HEK293 (cell line): ENCODE measurements around the gene RPS19BP1.

Experiments used
- CTCF ChIP-seq: fragments of 450-650 bp; formaldehyde crosslinking; IDR thresholded peaks from 2 replicates; pipeline ENCODE4 v1.5.1; 2016; ENCODE audit warnings: missing biosample characterization, missing genetic modification characterization
- GLI2 ChIP-seq: fragments of 450-650 bp; formaldehyde crosslinking; IDR thresholded peaks from 2 replicates; pipeline ENCODE4; 2017; ENCODE audit warnings: missing biosample characterization, missing genetic modification characterization, low read depth, borderline replicate concordance
- KLF9 ChIP-seq: fragments of 450-650 bp; formaldehyde crosslinking; IDR thresholded peaks from 2 replicates; pipeline ENCODE4 v1.5.1; 2016; ENCODE audit warnings: missing biosample characterization, missing genetic modification characterization, low read depth
- TSHZ1 ChIP-seq: fragments of 450-650 bp; formaldehyde crosslinking; IDR thresholded peaks from 2 replicates; pipeline ENCODE4 v1.5.1; 2016; ENCODE audit warnings: missing biosample characterization, missing genetic modification characterization, borderline replicate concordance
- ZFP41 ChIP-seq: fragments of 450-650 bp; formaldehyde crosslinking; IDR thresholded peaks from 2 replicates; pipeline ENCODE4 v1.5.1; 2016; ENCODE audit warnings: missing biosample characterization, missing genetic modification characterization, borderline replicate concordance
- ZNF10 ChIP-seq: fragments of 450-650 bp; formaldehyde crosslinking; IDR thresholded peaks from 2 replicates; pipeline ENCODE4 v1.5.1; 2017; ENCODE audit warnings: missing biosample characterization, missing genetic modification characterization
- ZNF391 ChIP-seq: fragments of 450-650 bp; formaldehyde crosslinking; IDR thresholded peaks from 2 replicates; pipeline ENCODE4 v1.5.1; 2016; ENCODE audit warnings: low read depth, missing biosample characterization, missing genetic modification characterization, borderline replicate concordance
- ZNF701 ChIP-seq: fragments of 450-650 bp; formaldehyde crosslinking; IDR thresholded peaks from 2 replicates; pipeline ENCODE4 v1.5.1; 2016; ENCODE audit warnings: missing biosample characterization, missing genetic modification characterization
- TF ChIP-seq, protein P1 (sequence below): fragments of 450-650 bp; formaldehyde crosslinking; IDR thresholded peaks from 2 replicates; pipeline ENCODE4 v1.5.1; 2016; ENCODE audit warnings: missing biosample characterization, missing genetic modification characterization

DNA sequence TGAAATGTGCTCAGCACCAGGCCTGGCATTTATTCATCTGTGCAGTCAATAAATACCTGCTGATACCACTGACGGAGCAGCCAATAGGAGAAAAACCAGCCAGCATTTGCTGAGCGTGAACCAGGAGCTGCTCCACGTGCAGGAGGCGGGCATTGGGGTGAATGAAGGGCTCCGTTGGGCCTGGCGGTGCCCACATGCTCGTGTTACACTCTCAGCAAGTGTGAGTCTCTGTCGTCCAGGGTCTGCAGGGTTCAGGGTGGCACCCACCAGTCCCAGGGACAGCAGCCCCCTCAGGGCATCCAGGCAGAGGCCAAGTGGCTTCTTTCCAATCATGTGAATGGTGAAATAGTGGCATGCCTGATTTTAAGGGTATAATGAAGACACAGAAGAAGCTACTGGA lies 4.2 kb upstream of the RPS19BP1 start:
- TF ChIP-seq CTCF (tag by site-specific recombination) (no peak), KLF9 (tag by site-specific recombination) (no peak), TSHZ1 (tag by site-specific recombination) (no peak), ZNF10 (no peak), ZNF391 (no peak), ZFP41 (tag by site-specific recombination) (no peak), GLI2 (no peak), ZNF701 (no peak)
- TF ChIP-seq, protein P1, sequence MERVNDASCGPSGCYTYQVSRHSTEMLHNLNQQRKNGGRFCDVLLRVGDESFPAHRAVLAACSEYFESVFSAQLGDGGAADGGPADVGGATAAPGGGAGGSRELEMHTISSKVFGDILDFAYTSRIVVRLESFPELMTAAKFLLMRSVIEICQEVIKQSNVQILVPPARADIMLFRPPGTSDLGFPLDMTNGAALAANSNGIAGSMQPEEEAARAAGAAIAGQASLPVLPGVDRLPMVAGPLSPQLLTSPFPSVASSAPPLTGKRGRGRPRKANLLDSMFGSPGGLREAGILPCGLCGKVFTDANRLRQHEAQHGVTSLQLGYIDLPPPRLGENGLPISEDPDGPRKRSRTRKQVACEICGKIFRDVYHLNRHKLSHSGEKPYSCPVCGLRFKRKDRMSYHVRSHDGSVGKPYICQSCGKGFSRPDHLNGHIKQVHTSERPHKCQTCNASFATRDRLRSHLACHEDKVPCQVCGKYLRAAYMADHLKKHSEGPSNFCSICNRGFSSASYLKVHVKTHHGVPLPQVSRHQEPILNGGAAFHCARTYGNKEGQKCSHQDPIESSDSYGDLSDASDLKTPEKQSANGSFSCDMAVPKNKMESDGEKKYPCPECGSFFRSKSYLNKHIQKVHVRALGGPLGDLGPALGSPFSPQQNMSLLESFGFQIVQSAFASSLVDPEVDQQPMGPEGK (tag by site-specific recombination) = no peak
